ENCODE results near the gene SIL1.

DNA sequence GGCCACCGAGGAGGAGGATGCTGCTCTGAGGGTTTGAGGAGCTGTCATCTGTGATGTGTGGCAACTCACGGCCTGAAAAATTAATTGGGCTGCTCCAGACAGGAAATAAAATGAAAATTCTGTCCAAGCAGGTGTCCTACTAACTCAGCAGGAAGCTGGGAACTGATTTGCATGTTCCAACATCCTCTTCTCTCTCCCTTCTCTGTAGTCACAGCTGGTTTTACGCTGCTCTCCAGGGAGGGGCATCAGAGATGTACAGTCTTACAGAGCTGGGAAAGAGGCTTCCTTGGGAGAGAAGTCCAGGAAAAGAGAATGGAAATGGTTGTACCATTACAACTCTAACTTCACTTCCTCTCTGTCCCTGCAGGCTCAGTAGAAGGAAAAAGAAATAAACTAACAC is 24.2 kb upstream of the SIL1 start:
- TF ChIP-seq EGR1 (IDR thresholded peaks at IDR 0.05) (no peak), EP300 (IDR thresholded peaks at IDR 0.05; ENCODE audit: borderline replicate concordance) (no peak), NFIC (IDR thresholded peaks at IDR 0.05) (no peak), CREB1 (IDR thresholded peaks at IDR 0.05; ENCODE audit: low read depth) (no peak), TAF1 (IDR thresholded peaks at IDR 0.05; ENCODE audit: low read depth) (no peak), CEBPB (IDR thresholded peaks at IDR 0.05) (no peak), RAD21 (IDR thresholded peaks at IDR 0.05; ENCODE audit: low read depth) (no peak), YY1 (IDR thresholded peaks at IDR 0.05; ENCODE audit: low read depth) (no peak), TEAD4 (IDR thresholded peaks at IDR 0.05) (no peak), FOXM1 (IDR thresholded peaks at IDR 0.05; ENCODE audit: borderline replicate concordance, low read depth) (no peak)
- TF ChIP-seq, protein P1, sequence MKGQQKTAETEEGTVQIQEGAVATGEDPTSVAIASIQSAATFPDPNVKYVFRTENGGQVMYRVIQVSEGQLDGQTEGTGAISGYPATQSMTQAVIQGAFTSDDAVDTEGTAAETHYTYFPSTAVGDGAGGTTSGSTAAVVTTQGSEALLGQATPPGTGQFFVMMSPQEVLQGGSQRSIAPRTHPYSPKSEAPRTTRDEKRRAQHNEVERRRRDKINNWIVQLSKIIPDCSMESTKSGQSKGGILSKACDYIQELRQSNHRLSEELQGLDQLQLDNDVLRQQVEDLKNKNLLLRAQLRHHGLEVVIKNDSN (IDR thresholded peaks at IDR 0.05), result no peak
- TF ChIP-seq, protein P2, sequence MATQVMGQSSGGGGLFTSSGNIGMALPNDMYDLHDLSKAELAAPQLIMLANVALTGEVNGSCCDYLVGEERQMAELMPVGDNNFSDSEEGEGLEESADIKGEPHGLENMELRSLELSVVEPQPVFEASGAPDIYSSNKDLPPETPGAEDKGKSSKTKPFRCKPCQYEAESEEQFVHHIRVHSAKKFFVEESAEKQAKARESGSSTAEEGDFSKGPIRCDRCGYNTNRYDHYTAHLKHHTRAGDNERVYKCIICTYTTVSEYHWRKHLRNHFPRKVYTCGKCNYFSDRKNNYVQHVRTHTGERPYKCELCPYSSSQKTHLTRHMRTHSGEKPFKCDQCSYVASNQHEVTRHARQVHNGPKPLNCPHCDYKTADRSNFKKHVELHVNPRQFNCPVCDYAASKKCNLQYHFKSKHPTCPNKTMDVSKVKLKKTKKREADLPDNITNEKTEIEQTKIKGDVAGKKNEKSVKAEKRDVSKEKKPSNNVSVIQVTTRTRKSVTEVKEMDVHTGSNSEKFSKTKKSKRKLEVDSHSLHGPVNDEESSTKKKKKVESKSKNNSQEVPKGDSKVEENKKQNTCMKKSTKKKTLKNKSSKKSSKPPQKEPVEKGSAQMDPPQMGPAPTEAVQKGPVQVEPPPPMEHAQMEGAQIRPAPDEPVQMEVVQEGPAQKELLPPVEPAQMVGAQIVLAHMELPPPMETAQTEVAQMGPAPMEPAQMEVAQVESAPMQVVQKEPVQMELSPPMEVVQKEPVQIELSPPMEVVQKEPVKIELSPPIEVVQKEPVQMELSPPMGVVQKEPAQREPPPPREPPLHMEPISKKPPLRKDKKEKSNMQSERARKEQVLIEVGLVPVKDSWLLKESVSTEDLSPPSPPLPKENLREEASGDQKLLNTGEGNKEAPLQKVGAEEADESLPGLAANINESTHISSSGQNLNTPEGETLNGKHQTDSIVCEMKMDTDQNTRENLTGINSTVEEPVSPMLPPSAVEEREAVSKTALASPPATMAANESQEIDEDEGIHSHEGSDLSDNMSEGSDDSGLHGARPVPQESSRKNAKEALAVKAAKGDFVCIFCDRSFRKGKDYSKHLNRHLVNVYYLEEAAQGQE (IDR thresholded peaks at IDR 0.05; ENCODE audit: low read depth), result no peak
